HG03432 (cell line): Measurements from ENCODE around the gene RNF8.
"Not testable (repeated sequence)": the region's sequence is repeated elsewhere in the genome, so short reads cannot be mapped to it uniquely, and the experiment has no call there.

Experiments used
- ATAC-seq: cut with Tn5 transposase; IDR thresholded peaks from one replicate; pipeline ENCODE4 v1.9.1; 2021; ENCODE audit warnings: mild to moderate bottlenecking, moderate library complexity; ENCODE audit not compliant: unreplicated experiment

The RNF8 gene

GRCh38 chr6:37353761-37354525 lies at the start of gene RNF8:
RNF8 (plus strand) TSS chr6:37353983; CDS start chr6:37354165, 182 bp downstream.
- peak; percentile 91 for ATAC-seq

- ATAC-seq: no peak
These were observed 49.0 kb upstream of the RNF8 start for GRCh38 chr6:37304766-37305165.

GRCh38 chr6:37305841-37306425 lies 47.9 kb upstream of the RNF8 start:
- ATAC-seq: no peak

GRCh38 chr6:37306624-37307222 lies 47.1 kb upstream of the RNF8 start:
- ATAC-seq: no peak

GRCh38 chr6:37307484-37307883 lies 46.3 kb upstream of the RNF8 start:
- not testable (repeated sequence) for ATAC-seq

GRCh38 chr6:37308069-37308815 lies 45.5 kb upstream of the RNF8 start:
- ATAC-seq: no peak

- ATAC-seq: no peak
These were observed 44.7 kb upstream of the RNF8 start for GRCh38 chr6:37309046-37309445.

GRCh38 chr6:37309692-37310091 lies 44.1 kb upstream of the RNF8 start:
- ATAC-seq: no peak

GRCh38 chr6:37310966-37311365 lies 42.8 kb upstream of the RNF8 start:
- ATAC-seq: no peak

GRCh38 chr6:37311741-37312473 lies 41.9 kb upstream of the RNF8 start:
- no peak for ATAC-seq

GRCh38 chr6:37313723-37314486 lies 39.9 kb upstream of the RNF8 start:
- ATAC-seq: no peak

GRCh38 chr6:37314487-37315156 lies 39.2 kb upstream of the RNF8 start:
- ATAC-seq: no peak

GRCh38 chr6:37315157-37315515 lies 38.6 kb upstream of the RNF8 start:
- ATAC-seq: no peak

GRCh38 chr6:37316071-37316470 lies 37.7 kb upstream of the RNF8 start:
- ATAC-seq: no peak

- no peak for ATAC-seq
These were observed 36.3 kb upstream of the RNF8 start for GRCh38 chr6:37317312-37318038.

- no peak for ATAC-seq
These were observed 34.6 kb upstream of the RNF8 start for GRCh38 chr6:37319156-37319555.

GRCh38 chr6:37319856-37320480 lies 33.8 kb upstream of the RNF8 start:
- ATAC-seq: no peak

GRCh38 chr6:37320646-37321045 lies 33.1 kb upstream of the RNF8 start:
- ATAC-seq: no peak
